AG04450 (cell line): ENCODE measurements around the gene FAM168A. TPM values are rescaled to one million over a fixed set of nuclear protein-coding genes. Genes with fewer than 3 reads are reported as not detected.

Source experiments
- CTCF ChIA-PET: fragments of 300-600, 350-600 bp; formaldehyde crosslinking; extraction: SDS; loops from one replicate; lab custom pipeline; 2022; ENCODE audit warnings: antibody characterized with exemption, inconsistent platforms; lab: Charles Lee
- POLR2A ChIA-PET: fragments of 350-600 bp; formaldehyde crosslinking; extraction: SDS; loops from one replicate; lab custom pipeline; 2021; ENCODE audit warnings: antibody characterized with exemption, inconsistent platforms; lab: Yijun Ruan, JAX
- DNase-seq: peaks from one replicate; pipeline ENCODE4 v3.0.0-alpha.2; 2011; ENCODE audit warnings: low read depth, low spot score
- H3K27ac ChIP-seq: one replicate; pipeline ENCODE4 v1.5.1; 2012; ENCODE audit warnings: low read depth, low read length, control low read depth
- H3K27me3 ChIP-seq: one replicate; pipeline ENCODE4 v1.6.0; 2012; ENCODE audit warnings: low read length; ENCODE audit not compliant: control insufficient read depth, insufficient read depth
- H3K4me3 ChIP-seq: 2 replicates; pipeline ENCODE4 v1.5.1; 2011; ENCODE audit warnings: mild to moderate bottlenecking, low read depth, low read length, control low read depth
- H3K9me3 ChIP-seq: 2 replicates; pipeline ENCODE4 v1.5.1; 2012; ENCODE audit warnings: low read length; ENCODE audit not compliant: control insufficient read depth, insufficient read depth
- CTCF ChIP-seq: IDR thresholded peaks from 2 replicates; pipeline ENCODE4 v1.5.1; 2011; ENCODE audit warnings: low read depth, low read length, control low read depth, inconsistent platforms
- polyA plus RNA-seq: library from polyadenylated mRNA; depleted of rRNA; stranded (reverse); fragments of >200 nt; gene quantifications from 2 replicates; pipeline ENCODE4 v1.2.3, GENCODE V29; 2011

Gene FAM168A
- polyA plus RNA-seq, 1 experiment, result 21.3 TPM

GRCh38 chr11:73386016-73386415, 211.9 kb downstream of the FAM168A start:
- no peaks in the 10 kb centered on the region for H3K27me3 ChIP-seq
- no peak for TF ChIP-seq CTCF
- ChIA-PET POLR2A (no interaction called here), CTCF (interaction anchor here (0.9 to 1.4 kb wide), 3 partner anchors 9 to 240 kb away, joined by 4 to 8 read pairs (median 4); no protein-coding TSS in a partner anchor)
- DNase-seq, result no peak
- no peak overlapping the region for H3K27ac ChIP-seq
- H3K9me3 ChIP-seq, result no peaks in the 10 kb centered on the region; the same call in 1 of the 2 replicates
- no peak overlapping the region for H3K4me3 ChIP-seq

- TF ChIP-seq CTCF, result no peak
- no peak overlapping the region for H3K4me3 ChIP-seq
- no peak overlapping the region for H3K27ac ChIP-seq
- no peaks in the 10 kb centered on the region for H3K27me3 ChIP-seq
- no peak for DNase-seq
- POLR2A ChIA-PET, result no interaction called here
- H3K9me3 ChIP-seq, result no peaks in the 10 kb centered on the region; the same call in 1 of the 2 replicates
- CTCF ChIA-PET, result interaction anchor here (0.9 to 1.4 kb wide), 3 partner anchors 8 to 241 kb away, joined by 4 to 8 read pairs (median 4); no protein-coding TSS in a partner anchor
Observed at GRCh38 chr11:73384872-73385689, 212.8 kb downstream of the FAM168A start.

GRCh38 chr11:73384531-73384871, 213.4 kb downstream of the FAM168A start:
- Histone ChIP-seq H3K9me3 (no peaks in the 10 kb centered on the region; the same call in 1 of the 2 replicates), H3K27ac (no peak overlapping the region), H3K27me3 (no peaks in the 10 kb centered on the region), H3K4me3 (no peak overlapping the region)
- no peak for DNase-seq
- POLR2A ChIA-PET, result no interaction called here
- TF ChIP-seq CTCF, result no peak
- CTCF ChIA-PET, result interaction anchor here (1.4 kb wide), 1 partner anchor 34 kb away, joined by 8 read pairs; no protein-coding TSS in a partner anchor

- no peak for TF ChIP-seq CTCF
- ChIA-PET POLR2A (no interaction called here), CTCF (interaction anchor here (1.5 kb wide), 1 partner anchor 9 kb away, joined by 6 read pairs; no protein-coding TSS in a partner anchor)
- no peak for DNase-seq
- Histone ChIP-seq H3K27ac (no peak overlapping the region), H3K27me3 (no peaks in the 10 kb centered on the region), H3K4me3 (no peak overlapping the region), H3K9me3 (no peaks in the 10 kb centered on the region; the same call in 1 of the 2 replicates)
Observed at GRCh38 chr11:73384125-73384441, 213.8 kb downstream of the FAM168A start.
